Stimulated activated CD8-positive, alpha-beta memory T cell treated with anti-CD3 and anti-CD28 coated beads, Interleukin-4, amount 100 ng/mL, for 48 hours (primary cell): Measurements from ENCODE around the gene PDCD4.

Source experiments
- DNase-seq: peaks from one replicate; pipeline ENCODE4 v3.0.0-alpha.2; 2020

PDCD4 gene

DNA sequence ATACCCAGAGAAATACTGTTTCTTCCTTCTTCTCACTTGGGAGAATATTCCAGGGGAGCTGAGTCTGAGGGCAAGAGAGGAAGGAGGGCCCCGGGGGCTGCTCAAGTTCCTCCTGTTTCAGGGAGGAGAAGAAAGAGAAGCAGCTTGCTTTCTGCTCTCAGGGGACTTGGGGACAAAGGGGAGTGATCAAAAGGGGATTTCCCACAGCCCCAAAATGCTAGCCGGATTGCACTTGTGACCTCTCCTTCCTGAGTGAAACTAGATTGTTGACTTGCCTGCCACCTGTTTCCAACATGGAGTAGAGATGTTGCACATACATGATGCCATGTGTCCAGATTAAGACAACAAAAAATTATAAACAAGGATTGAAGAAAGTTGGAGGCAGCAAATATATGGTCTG is 28.7 kb upstream of the PDCD4 start:
- no peak for DNase-seq

DNA sequence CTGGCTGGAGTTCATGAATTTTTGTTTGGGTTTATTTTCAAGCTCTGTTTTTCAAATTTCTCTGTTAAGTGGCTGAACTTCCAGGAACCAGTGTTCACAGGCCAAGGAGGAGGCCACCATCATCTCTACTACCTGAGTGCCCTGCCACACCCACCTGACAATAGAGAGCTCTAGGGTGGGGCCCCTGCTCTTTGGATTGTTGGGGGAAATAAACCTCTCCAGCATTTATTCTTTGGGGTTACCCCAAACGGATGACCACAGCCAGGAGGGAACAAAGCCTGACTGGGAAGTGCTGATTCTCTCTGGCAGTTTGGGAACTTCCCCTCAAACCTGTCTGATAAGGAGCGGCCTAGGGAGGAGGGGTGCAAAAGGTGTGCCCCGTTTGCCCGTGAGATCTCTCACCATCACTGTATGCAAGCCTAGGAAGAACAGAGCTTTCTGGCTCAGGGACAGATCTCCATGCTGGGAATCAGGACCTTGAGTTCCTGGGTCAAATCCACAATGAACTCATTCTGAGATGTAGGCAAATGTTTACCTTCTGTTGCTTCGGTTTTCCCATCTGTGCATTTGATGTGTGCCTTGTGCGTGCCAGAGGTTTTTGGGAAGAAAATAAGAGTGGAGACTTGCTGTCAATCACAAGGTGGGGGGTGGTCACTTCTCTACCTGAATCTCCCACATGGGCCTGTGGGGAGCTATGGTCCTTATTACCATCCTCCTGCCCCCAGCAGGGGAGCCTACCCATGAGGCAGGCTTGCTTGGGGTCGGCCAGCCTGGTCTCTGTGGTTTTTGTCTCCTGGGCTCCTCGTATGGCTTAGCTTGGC is 27.7 kb upstream of the PDCD4 start:
- DNase-seq, result no peak

DNA sequence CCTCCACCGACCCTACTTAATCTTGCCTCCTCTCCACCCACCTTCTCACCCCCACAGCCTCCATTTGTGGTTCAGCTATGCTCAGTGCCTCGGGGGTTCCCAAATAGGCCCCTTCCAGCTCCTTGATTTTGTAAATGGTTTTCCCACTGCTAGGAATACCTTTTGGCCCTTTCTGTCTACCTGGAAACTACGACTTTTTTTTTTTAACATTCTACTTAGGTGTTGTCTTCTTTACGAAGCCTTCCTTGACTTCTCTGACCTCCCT is 27.2 kb upstream of the PDCD4 start:
- no peak for DNase-seq

DNA sequence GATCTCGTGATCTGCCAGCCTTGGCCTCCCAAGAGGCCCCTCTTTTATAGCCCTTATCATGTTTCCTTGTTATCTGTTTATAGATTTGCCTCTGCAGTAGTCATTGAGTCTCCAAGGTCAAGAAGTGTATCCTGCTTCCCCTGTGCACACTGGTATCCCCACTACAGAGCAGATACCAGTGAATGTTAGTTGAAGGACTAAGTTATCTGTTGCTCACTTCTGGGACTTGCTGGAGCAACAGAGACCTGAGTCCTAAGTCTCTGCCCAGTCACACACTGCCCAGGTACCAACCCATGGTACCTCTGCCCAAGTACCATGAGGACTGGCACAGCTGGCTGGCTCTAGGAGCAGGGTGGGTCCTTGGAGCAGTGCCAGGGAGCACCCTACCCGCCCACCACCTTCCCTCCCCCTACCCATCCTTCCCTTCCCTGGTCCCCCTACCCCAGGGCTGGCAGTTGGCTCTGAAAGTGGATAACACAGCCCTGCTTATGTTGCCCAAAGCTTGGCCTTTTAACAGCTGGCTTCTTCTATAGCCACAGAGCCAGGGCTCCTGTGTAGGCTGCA is 26.5 kb upstream of the PDCD4 start:
- no peak for DNase-seq

DNA sequence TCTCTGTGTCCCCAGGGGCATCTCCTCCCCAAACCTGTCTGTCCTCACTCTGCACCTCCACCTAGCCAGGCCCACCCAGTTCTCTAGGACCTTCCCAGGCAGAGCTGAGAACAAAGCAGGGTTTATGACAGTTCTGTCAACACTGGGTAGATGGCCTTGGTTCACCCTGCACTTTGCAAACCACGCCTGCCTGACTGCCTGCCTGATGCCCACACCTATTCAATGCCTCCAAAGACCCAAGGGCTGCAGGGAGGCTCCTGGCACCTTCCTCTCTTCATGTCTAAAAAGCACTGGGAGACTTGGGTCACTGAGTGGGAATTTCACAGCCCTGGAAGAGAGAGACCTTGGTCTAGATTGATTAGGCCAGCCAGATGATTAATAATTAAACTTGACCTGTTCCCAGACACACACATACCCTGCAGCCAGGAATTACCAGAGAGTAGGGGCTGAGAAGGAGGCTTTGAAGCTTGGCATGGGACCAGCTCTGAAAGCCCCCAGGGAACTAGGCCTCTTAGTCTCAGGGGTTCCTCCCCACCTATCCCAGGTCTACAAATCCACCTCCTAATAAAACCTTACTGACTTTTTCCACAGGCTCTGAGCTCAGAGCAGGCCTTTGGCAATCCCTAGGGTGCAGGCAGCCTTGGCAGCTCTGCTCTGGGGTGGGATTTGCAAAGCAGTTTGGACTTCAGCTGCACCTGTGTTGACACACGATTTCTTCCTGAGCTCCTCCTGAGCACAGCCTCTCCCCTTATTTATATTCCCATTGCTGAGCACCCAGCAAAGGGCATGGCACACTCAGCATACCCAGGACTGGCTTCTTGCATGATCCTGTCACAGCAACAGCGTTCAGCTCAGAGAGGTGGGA is 25.7 kb upstream of the PDCD4 start:
- DNase-seq, result no peak

DNA sequence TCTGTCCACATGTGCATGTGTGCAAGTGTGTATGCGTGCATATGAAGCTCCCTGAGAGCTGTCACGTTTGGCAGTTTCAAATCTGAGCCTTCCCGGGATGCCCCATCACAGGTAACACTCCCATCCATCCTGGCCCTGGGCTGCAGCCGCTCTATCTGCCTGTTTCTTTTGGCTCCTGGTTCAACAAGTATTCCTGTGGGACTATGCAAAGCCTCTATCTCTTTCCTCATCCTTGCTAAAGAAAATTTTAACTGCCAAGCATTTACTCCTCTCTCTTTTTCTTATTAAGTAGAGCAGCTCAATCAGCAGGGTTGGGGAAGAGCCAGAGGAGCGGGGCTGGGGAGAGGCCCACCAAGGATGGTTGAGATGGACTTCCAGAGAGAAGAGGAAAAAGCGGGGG is 24.4 kb upstream of the PDCD4 start:
- DNase-seq, result no peak

DNA sequence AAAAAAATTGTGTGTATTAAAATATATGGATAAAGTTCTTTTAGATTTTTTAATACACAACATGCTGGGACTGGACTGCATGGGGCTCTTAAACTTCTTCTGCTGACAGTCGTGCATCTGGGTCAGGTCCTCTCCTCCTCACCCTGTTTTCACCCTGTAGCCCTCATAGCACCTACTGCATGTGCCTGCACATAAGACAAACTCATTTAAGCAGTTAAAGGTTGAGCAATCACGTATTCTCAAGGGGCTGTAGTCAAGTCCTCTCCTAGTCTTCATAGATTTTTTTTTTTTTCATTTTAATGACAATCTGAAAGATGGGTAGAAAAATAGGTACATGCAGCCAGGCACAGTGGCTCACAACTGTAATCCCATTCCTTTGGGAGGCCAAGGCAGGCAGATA is 23.6 kb upstream of the PDCD4 start:
- no peak for DNase-seq

DNA sequence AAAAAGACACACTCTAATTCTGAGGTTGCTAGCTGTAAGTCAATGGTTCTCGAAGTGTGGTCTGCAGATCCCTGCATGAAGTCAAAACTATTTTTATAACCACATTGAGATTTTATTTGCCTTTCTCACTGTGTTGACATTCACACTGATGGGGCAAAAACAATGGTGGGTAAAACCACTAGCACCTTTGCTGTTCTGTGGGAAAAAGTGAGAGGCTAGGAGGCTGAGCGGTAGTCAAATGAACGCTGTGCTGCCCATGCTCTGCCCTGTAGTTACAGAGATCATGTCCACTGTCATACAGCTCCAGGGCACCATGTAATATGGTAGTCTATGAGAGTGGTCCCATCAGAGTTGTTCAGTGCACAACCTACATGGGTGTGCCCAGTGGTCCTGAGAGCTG is 21.6 kb upstream of the PDCD4 start:
- DNase-seq, result no peak

DNA sequence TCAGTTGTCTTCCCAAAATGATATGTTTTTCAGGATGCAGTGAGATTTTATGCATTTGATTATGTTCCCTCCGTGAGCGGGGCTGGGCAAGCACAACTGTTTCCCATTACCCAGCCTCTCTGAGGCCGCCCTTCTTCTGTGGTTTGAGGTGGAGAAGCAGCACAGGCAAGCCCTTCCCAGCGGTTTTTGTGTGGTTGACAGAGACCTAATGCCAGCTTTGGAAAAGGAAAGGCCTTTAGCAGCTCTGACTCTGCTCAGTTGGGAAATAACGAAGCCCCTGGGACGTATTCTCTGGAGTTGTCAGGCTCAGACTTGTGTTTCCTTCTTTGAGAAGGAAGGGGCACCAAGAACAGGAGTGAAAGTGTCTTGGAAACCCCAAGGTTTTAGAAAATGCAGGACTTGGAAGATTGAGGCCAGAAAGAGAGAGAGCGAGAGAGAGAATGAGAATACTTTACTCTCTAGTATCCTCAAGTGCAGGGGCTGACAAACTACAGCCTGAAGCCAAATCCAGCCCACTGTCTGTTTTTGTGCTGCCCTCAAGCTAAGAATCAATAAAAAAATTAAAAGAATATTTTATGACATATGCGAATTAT is 20.6 kb upstream of the PDCD4 start:
- DNase-seq, result no peak

DNA sequence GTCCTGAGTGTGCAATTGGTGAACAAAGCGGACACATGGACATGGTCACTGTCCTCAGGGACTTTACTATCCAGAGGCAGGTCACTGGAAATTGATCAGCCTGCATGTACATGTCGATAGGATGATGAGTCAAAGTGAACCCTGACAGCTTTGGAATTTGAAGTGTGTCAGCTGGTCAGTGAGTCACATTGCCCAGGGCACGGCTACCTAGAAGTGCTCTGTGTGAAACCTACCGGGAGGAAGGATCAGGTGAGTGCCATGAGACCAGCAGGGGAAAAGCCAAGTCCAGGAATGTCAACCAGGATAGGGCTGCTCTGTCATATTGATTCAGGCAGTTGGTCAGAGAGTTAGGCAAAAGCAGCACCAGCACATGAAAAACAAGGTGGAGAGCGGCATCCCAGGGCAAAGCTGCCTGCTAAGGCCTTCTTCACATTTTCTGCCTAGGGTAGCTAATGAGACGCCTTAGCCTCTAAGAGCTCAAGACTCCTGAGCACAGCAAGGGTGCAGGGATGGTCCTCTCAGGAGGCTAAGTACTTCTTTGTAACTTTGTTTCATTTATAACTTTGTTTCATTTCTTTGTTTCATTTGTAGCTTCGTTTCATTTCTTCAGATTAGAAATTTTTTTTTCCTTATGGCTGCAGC is 19.4 kb upstream of the PDCD4 start:
- peak; percentile 57 for DNase-seq

DNA sequence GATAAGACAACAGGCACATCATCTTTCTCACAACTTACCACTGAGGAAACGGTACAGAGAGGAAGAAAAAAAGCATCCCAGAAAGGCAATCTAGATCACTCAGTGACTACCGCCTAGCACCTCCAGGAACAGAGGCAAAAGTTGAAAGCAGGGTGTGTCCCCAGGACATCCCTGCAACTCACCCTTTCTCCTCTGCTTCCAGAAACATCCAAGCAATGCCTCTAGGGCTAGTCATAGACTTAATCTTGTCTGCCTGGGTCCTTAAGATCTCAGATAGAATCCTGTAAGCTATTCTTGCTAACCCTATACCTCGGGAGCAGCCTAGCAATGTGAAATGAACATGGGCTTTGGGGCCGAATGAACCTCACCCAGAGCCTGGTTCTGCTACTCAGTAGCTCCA is 18.8 kb upstream of the PDCD4 start:
- DNase-seq, result peak; percentile 22

DNA sequence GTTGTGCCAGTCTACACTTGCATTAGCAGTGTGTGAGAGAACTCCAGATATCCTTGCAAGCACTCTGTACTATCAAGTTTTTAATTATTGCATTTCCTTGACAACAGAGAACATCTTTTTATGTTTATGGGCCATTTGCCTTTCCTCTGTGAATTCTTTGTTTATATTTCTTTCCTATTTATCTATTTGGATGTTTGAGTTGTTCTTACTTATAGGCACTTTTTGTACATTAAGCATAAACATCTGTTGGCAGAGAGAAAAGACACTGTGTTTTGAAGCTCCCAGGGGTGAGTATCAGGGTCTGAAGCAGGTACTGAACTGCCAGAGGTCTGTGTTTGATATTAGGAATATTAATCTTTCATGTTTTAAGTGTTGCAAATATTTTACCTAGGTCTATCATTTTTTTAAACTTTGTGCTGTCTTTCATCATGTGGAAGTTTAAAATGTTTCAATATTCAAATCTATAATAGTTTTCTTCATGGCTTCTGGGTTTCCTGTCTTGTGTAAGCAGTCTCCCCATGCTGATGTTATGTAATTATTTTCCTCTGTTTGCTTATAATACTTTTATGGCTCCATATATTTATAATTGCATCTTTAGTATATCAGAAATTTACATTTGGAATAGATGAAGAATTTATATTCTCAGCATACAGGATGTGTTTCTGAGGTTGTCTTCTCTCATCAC is 17.7 kb upstream of the PDCD4 start:
- DNase-seq, result no peak

DNA sequence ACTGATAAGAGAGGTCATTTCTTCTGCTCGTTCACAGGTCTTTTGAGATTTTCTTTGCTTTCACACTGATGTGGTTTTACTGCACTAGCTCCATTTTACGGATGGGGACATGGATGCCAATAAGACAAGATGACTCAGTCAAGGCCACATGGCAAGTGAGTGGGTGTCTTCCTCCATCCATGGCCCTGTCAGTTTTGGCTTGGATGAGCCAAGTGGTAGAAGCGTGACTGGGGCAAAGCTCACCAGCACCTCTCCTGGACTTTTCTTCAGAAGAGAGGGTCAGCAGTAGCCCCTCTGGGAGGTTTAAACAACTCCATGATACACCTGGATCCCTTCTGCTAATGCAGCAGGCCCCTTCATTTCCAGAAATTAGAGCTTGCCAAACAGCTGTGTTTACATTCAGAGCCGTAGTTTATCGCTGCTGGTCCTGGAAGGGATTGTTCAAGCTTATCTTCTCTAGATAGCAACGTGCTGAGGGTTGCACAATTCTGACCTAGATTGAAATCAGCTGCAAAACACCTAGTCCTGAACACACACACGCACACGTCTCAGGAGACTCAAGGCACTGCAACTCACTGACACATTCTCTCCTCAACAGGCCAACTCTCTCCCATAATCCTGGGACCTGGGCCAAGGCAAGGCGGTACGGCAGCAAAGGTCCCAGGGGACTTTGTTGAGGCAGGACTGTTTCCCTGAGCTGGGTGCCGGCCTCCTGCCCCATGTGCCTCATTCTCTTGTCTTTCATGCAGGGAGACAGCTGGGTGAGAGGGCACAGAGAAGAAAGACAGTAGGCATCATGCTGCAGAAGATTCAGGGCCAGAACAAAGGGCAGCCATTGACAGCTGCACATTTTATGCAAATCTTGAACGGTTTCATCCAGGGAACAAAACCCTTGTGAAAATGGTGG is 14.2 kb upstream of the PDCD4 start:
- DNase-seq, result peak; percentile 46

DNA sequence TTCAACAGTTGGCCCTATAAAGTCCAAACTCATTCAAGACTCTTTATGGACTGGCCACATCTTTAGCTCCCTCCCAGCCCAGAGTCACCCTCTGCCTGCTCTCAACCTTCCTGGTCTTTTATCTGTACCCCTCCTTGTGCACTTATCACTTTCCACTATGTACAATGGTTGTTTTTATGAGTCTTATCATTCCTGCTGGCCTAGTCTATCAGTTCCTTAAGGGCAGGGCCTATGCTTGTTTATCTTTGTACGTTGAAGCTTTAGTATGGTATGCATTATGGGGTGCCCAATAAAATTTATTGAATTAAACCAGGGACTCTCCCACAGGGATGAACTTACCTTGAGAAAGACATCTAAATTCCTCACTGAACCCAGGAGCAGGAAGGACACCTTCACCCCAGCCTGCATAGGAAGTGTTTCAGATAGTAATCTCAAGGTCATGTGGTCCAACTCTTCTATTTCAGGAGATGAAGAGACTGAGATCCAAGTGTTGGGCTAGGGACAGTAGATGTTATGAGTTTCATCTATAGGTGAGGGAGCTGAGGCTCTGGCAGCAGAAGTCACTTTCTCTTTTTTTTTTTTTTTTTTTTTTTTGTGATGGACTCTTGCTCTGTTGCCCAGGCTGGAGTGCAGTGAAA is 13.3 kb upstream of the PDCD4 start:
- DNase-seq, result peak; percentile 22

DNA sequence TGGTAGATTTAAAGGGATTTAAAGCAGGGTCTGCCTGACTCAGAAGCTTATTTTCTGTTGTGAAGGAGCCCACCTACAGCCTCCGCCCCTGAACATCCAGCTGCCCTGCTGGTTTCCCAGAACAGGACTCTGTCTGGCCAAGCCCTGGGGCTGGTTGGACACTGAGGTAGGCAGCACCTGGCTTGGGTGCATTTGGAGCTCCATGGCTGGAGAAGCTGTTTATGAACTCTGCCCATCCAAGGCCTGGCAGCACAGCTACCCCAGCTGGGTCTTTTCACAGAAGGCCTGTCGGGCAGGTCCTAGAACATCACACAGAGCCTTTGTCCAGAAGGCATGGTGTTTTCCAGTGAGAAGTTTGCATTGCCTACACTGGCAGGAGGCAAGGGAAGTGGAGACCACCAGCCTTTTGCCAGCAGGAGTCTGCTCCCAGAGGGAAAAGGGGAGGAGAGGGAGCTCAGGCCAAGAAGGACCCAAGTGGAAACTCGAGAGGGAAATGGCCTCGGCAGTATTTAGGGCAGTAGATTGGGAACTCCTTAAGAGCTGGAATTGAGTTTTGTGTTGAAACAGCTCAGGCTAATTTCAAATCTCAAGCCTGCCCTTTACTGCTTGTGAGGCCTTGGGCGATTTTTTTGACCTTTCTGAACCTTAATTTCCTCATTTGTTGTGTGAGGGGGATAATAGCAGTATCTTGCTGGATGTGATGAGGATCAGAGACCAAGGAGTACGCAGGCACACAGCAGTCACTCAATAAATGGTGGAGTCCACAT is 12.3 kb upstream of the PDCD4 start:
- DNase-seq, result no peak

DNA sequence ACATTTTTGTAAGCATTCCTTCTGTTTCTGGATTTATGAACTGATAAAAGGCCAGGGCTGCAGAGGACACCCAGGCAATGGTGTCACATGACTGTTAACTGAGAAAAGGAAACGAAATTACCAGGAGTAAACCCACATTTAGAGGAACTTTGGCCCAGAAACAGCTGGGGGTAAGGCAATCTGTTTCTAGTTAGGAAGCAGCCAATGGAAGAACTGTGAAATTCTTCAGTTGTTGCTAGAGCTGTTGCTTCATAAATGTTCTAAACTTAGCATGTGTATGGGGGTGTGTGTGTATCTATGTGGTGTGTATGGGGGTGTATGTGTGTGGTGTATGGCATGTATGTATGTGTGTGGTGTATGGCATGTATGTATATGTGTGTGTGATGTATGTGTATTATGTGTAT is 11.8 kb upstream of the PDCD4 start:
- DNase-seq, result no peak

DNA sequence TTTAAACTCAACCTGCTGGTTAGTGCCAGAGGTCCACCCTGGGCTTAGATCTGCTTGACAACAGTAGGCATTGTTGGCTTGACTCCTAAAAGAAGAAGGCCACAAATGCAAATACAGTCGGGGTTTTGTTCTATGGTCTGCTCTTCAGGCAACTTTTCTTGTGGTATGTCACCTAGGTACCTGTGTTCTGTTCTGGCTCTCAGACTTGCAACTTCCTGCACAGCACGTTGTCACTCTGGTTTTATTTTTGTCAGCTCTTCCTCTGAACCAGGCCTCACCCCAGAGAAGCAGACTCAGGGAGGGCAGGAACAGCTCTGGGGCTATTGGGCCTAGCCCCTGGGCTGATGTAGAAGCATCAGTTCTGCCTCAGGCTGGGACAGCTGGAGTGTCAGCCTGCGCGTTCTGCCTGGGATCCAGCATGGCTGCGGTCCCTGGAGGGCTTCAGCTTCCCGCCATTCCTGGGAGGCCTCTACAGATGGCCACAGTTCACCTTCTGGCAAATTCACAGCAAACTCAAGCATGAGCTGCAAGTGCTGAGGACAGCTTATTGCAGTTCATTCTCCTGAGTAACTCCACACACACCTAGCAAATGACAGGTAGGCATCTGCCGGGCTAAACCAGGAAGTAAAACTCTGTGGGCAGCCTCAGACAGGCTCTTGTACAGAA is 11.0 kb upstream of the PDCD4 start:
- peak; percentile 49 for DNase-seq

DNA sequence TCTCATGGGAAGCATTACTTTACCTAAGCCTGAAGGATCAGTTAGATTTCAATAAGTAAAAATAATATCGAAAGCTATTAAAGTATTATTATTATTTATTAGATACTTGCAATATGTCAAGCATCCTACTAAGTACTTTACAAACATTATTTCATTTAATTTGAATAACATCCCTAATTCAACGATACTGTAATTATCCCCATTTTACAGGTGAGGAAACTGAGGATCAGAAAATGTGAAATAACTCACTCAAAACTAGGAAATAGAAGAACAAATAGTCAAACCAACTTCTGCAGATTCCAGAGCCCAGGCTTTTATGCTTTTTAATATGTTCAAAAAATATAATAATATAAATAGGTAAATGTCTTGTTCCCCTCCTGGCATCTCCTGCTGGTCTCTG is 10.3 kb upstream of the PDCD4 start:
- no peak for DNase-seq

DNA sequence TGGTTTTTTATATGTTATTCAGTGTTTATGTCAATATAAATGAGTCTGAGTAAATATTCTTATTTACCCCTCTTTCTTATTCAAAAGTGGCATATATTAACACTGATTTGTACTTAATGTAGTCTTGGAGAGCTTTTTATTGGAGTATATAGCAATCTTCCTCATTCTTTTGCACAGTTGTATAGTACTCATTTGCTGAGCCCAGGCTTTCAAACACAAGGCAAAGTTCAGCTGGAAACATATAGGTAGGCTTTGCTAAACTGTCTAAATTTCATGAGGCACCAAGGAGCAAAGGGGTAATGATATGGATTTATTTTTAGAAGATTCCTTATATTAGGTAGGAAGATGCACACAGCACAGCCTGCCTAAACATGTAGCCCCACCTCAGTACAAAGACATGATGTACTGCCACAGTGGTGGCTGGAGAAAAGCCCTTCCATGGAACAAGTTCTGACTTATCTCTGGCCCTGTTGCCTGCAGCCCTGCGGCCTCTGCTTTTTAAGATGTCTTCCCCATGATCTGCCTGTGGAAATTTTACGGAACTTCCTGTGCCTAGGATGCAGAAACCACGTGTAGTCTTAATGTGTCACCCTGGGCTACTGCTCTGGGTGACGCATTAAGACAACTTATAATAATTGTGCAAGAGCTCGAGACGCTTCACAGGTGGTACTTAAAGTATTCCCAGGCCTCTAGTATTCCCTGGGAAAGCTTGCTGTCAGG is 9.6 kb upstream of the PDCD4 start:
- no peak for DNase-seq
